GM18907 (cell line): Measurements from ENCODE around the gene CPA5.

Experiments
- ATAC-seq: cut with Tn5 transposase; IDR thresholded peaks from one replicate; pipeline ENCODE4 v1.9.1; 2021; ENCODE audit warnings: mild to moderate bottlenecking, moderate library complexity; ENCODE audit not compliant: unreplicated experiment

CPA5 gene

GRCh38 chr7:130377178-130377577 lies 32.6 kb downstream of the CPA5 start:
- no peak for ATAC-seq

GRCh38 chr7:130379019-130379418 lies 34.4 kb downstream of the CPA5 start:
- no peak for ATAC-seq

GRCh38 chr7:130379532-130379920 lies 34.9 kb downstream of the CPA5 start:
- ATAC-seq, result no peak

- no peak for ATAC-seq
Measured at GRCh38 chr7:130379921-130380860, 35.6 kb downstream of the CPA5 start, which contains the start of gene CPA1. Gene CPA1 (plus strand): TSS chr7:130380494. CDS start chr7:130380521, 27 bp downstream.

- ATAC-seq, result no peak
Measured at GRCh38 chr7:130380861-130381455, 36.3 kb downstream of the CPA5 start.

GRCh38 chr7:130381468-130382312 lies 37.1 kb downstream of the CPA5 start:
- no peak for ATAC-seq

- no peak for ATAC-seq
Measured at GRCh38 chr7:130383187-130383980, 38.8 kb downstream of the CPA5 start.

- no peak for ATAC-seq
Measured at GRCh38 chr7:130384371-130384801, 39.8 kb downstream of the CPA5 start.

GRCh38 chr7:130384841-130385599 lies 40.4 kb downstream of the CPA5 start:
- no peak for ATAC-seq

- no peak for ATAC-seq
Measured at GRCh38 chr7:130385600-130386066, 41.0 kb downstream of the CPA5 start.

- no peak for ATAC-seq
Measured at GRCh38 chr7:130386876-130387275, 42.3 kb downstream of the CPA5 start.

GRCh38 chr7:130387306-130387627 lies 42.7 kb downstream of the CPA5 start:
- no peak for ATAC-seq

- no peak for ATAC-seq
Measured at GRCh38 chr7:130387628-130388403, 43.2 kb downstream of the CPA5 start.

GRCh38 chr7:130388671-130389070 lies 44.1 kb downstream of the CPA5 start:
- ATAC-seq, result no peak

- ATAC-seq, result no peak
Measured at GRCh38 chr7:130390486-130390885, 45.9 kb downstream of the CPA5 start.

- no peak for ATAC-seq
Measured at GRCh38 chr7:130393101-130393561, 48.5 kb downstream of the CPA5 start.

GRCh38 chr7:130393841-130394411 lies 49.3 kb downstream of the CPA5 start:
- ATAC-seq, result no peak

GRCh38 chr7:130394421-130395195 lies 50.0 kb downstream of the CPA5 start:
- no peak for ATAC-seq
